Ishikawa (cell line): ENCODE results near the gene CR2.

ENCODE experiments used
- CEBPB ChIP-seq: IDR thresholded peaks from 2 replicates; pipeline ENCODE4 v1.6.1; 2012
- CREB1 ChIP-seq: IDR thresholded peaks from 2 replicates; pipeline ENCODE4 v1.6.1; 2012; ENCODE audit warnings: low read depth
- EGR1 ChIP-seq: IDR thresholded peaks from 2 replicates; pipeline ENCODE4 v1.6.1; 2012
- EP300 ChIP-seq: IDR thresholded peaks from 2 replicates; pipeline ENCODE4 v1.6.1; 2012; ENCODE audit warnings: borderline replicate concordance
- FOXM1 ChIP-seq: IDR thresholded peaks from 2 replicates; pipeline ENCODE4 v1.6.1; 2012; ENCODE audit warnings: low read depth, borderline replicate concordance
- MAX ChIP-seq: IDR thresholded peaks from 2 replicates; pipeline ENCODE4 v1.6.1; 2012
- NFIC ChIP-seq: IDR thresholded peaks from 2 replicates; pipeline ENCODE4 v1.6.1; 2012
- RAD21 ChIP-seq: IDR thresholded peaks from 2 replicates; pipeline ENCODE4 v1.6.1; 2012; ENCODE audit warnings: low read depth
- REST ChIP-seq: IDR thresholded peaks from 2 replicates; pipeline ENCODE4 v1.6.1; 2012; ENCODE audit warnings: low read depth, mild to moderate bottlenecking
- TAF1 ChIP-seq: IDR thresholded peaks from 2 replicates; pipeline ENCODE4 v1.6.1; 2012; ENCODE audit warnings: low read depth, mild to moderate bottlenecking
- TCF12 ChIP-seq: IDR thresholded peaks from 2 replicates; pipeline ENCODE4 v1.6.1; 2012; ENCODE audit warnings: low read depth
- TEAD4 ChIP-seq: IDR thresholded peaks from 2 replicates; pipeline ENCODE4 v1.6.1; 2012
- YY1 ChIP-seq: IDR thresholded peaks from 2 replicates; pipeline ENCODE4 v1.6.1; 2012; ENCODE audit warnings: low read depth
- ZBTB7A ChIP-seq: IDR thresholded peaks from 2 replicates; pipeline ENCODE4 v1.6.1; 2012; ENCODE audit warnings: low read depth
- TF ChIP-seq, protein P1 (sequence below): IDR thresholded peaks from 2 replicates; pipeline ENCODE4 v1.6.1; 2012

Gene CR2

DNA sequence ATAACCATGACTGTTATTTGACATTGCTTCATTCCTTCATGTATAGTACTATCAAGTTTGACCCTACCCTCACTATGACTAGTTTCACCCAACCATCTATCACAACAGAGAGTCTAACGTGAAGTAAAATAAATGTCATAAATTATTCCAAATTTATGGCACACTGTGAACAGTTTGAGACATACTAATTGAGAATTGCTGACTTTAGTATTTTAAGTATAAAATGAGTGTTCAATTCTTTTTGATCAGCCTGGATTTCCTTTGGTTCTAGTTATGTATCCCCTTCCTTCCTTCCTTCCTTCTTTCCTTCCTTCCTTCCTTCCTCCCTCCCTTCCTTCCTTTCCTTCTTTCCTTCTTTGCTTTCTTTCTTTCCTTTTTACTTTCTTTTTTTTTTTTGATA, 56.3 kb downstream of the CR2 start:
- TF ChIP-seq YY1, result no peak

GRCh38 chr1:207514890-207515289, 60.8 kb downstream of the CR2 start:
- TF ChIP-seq NFIC, result no peak
- no peak for TF ChIP-seq REST
- TF ChIP-seq, protein P1, sequence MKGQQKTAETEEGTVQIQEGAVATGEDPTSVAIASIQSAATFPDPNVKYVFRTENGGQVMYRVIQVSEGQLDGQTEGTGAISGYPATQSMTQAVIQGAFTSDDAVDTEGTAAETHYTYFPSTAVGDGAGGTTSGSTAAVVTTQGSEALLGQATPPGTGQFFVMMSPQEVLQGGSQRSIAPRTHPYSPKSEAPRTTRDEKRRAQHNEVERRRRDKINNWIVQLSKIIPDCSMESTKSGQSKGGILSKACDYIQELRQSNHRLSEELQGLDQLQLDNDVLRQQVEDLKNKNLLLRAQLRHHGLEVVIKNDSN, result no peak
- no peak for TF ChIP-seq TEAD4
- TF ChIP-seq EGR1, result no peak
- no peak for TF ChIP-seq MAX
- no peak for TF ChIP-seq RAD21
- no peak for TF ChIP-seq CREB1
- no peak for TF ChIP-seq TCF12
- TF ChIP-seq YY1, result no peak
- TF ChIP-seq FOXM1, result no peak
- no peak for TF ChIP-seq TAF1
- no peak for TF ChIP-seq EP300
- no peak for TF ChIP-seq ZBTB7A
- no peak for TF ChIP-seq CEBPB

DNA sequence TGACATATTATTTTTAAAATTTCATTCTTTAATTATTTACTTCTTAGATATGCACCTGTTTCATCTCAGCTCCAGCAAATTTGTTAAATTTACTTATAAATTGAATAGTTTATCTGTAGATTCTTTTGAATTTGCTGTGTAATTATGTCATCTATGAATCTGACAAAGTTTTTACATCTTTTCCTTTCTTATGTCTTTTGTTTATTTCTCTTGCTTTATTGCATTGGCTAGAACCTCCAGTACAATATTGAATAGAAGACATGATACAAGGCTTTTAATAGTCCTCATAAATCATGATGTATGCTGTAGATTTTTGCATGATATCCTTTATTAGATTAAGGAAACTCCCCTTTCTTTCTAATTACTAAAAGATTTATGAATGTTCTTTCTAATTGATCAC, 62.6 kb downstream of the CR2 start:
- no peak for TF ChIP-seq TEAD4
- no peak for TF ChIP-seq ZBTB7A
- TF ChIP-seq NFIC, result no peak
- TF ChIP-seq TCF12, result no peak
- TF ChIP-seq, protein P1, result no peak

DNA sequence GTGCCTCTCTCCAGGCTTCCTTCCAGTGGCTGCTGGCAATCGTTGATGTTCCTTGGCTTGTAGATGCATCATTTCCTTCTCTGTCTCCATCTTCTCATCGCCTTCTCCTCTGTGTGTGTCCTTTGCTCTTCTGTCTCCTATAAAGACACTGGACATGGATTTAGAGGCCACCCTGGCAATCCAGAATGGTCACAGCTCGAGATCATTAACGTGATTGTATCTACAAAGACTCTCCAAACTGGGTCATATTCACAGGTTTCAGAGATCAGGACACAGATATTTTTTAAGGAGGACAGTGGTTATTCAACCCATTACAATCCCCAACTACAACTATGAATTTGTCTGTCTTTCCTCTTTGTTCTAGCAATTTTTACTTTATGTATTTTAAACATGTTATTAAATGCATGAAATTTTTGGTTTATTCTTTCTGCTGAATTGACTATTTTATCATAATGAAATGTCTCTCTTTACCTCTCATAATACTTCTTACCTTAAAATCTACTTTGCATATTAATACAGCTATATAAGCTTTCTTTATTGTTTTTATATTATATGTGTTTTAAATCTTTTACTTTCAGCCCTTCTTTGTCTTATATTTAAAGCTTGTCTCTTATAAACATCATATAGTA, 64.6 kb downstream of the CR2 start:
- TF ChIP-seq NFIC (no peak), FOXM1 (no peak), CEBPB (no peak), TAF1 (no peak), TCF12 (no peak), EP300 (no peak), YY1 (no peak), CREB1 (no peak), REST (no peak), EGR1 (no peak), MAX (no peak), ZBTB7A (no peak), RAD21 (no peak), TEAD4 (no peak)
- TF ChIP-seq, protein P1, result no peak

DNA sequence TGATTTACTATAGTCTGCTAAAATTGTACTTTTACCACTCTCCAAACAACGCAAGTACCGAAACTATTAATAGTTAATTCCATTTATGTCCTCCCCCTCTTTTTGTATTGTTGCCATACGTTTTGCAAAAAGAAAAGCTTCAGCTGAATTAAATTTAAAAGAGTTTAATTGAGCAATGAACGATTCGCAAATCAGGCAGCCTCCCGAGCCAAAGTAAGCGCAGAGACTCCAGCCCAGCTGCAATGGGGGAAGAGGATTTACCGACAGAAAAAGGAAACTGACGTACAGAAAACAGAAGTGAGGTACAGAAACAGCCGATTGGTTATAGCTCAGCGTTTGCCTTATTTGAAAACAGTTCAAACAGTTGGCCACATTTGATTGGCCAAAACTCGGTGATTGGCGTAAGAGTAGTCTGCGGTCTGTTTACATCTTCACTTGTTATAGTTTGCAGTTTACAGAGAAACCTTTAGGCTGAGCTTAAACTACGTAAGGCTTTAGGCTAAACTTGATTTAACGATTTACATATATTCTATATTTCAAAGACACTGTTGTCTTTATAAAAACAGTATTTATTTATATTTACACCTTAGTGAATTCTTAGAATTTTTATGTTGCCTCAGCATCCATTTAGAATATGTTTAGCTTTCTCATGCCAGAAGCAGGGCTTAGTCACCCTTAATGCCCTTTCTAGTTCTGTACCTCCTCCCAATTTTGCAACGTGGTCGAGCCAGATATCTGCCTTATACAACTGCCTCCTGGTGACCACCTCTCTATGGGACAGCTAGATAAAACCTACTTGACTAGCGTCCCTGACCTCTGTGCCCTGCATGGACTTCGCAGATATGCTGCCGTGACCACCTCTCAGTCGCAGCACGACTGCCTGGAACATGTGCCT, 65.6 kb downstream of the CR2 start:
- TF ChIP-seq MAX (no peak), REST (no peak), FOXM1 (no peak), TCF12 (no peak), YY1 (no peak), TAF1 (no peak), EGR1 (no peak), RAD21 (no peak), EP300 (no peak), TEAD4 (no peak), CEBPB (no peak), CREB1 (no peak), NFIC (no peak), ZBTB7A (no peak)
- TF ChIP-seq, protein P1, result no peak
